Uterus (tissue), 4 donors: Measurements from ENCODE around the gene TRIM7. TPM values are rescaled to one million over a fixed set of nuclear protein-coding genes. Genes with fewer than 3 reads are reported as not detected.

Experiments used
- DNase-seq, 2 donors: peaks; one replicate each; pipeline ENCODE4 v3.0.0-alpha.2; 2019 to 2020
- H3K27ac ChIP-seq, 2 donors: fragments of 200-600 bp; sonication (generic); 1 replicate in 1 of 2; 2 replicates in 1 of 2; pipeline ENCODE4 v1.5.1; 2016 to 2018
- H3K27me3 ChIP-seq, 2 donors: fragments of 200-600 bp; sonication (generic); one replicate each; pipeline ENCODE4 v1.5.1; 2018 to 2019; ENCODE audit warnings: control low read depth in 1 of 2
- H3K36me3 ChIP-seq, 2 donors: fragments of 200-600 bp; sonication (generic); one replicate each; pipeline ENCODE4 v1.5.1; 2019; ENCODE audit warnings: control low read depth in 1 of 2
- H3K4me1 ChIP-seq, 2 donors: fragments of 200-600 bp; sonication (generic); one replicate each; pipeline ENCODE4 v1.5.1; 2018 to 2019; ENCODE audit warnings: control low read depth in 1 of 2
- H3K4me3 ChIP-seq, 2 donors: fragments of 200-600 bp; sonication (generic); 1 replicate in 1 of 2; 2 replicates in 1 of 2; pipeline ENCODE4 v1.5.1; 2018 to 2019; ENCODE audit warnings: mild to moderate bottlenecking in 1 of 2
- H3K9me3 ChIP-seq, 2 donors: fragments of 200-600 bp; sonication (generic); one replicate each; pipeline ENCODE4 v1.5.1; 2019; ENCODE audit warnings: control low read depth in 1 of 2
- POLR2A ChIP-seq, 2 donors: fragments of 450-650 bp; IDR thresholded peaks; one replicate each; pipeline ENCODE4 v1.6.1; 2016; ENCODE audit warnings: antibody characterized with exemption in 2 of 2, mild to moderate bottlenecking in 1 of 2, moderate library complexity in 1 of 2
- intact Hi-C: fragments of 100-400 bp; cut with DNase I; formaldehyde crosslinking; loops from one replicate; pipeline ENCODE4 v1.15.1; 2023; ENCODE audit warnings: low total_unique reads
- total RNA-seq, 4 donors: library from RNA; depleted of rRNA in 3 of 4; stranded (reverse); fragments of >200 nt in 3 of 4; gene quantifications; one replicate each; pipeline versions ENCODE4 v1.1.0 to v1.2.4, GENCODE V29; 2014 to 2023
- TF ChIP-seq, protein P1 (sequence below), 4 experiments: fragments of 200-600 bp in 2 of 4; fragments of 450-650 bp in 2 of 4; sonication (generic) in 2 of 4; IDR thresholded peaks; one replicate each; pipeline ENCODE4 v1.5.1; 2016 to 2019; ENCODE audit warnings: antibody characterized with exemption in 4 of 4, mild to moderate bottlenecking in 2 of 4, moderate library complexity in 1 of 4
- donor health status: DM: yes; HTN: yes; CAD: no.

Gene TRIM7
- total RNA-seq, 4 donors from 2014 or later = 1.2 to 7.7 (median 1.6) TPM

DNA sequence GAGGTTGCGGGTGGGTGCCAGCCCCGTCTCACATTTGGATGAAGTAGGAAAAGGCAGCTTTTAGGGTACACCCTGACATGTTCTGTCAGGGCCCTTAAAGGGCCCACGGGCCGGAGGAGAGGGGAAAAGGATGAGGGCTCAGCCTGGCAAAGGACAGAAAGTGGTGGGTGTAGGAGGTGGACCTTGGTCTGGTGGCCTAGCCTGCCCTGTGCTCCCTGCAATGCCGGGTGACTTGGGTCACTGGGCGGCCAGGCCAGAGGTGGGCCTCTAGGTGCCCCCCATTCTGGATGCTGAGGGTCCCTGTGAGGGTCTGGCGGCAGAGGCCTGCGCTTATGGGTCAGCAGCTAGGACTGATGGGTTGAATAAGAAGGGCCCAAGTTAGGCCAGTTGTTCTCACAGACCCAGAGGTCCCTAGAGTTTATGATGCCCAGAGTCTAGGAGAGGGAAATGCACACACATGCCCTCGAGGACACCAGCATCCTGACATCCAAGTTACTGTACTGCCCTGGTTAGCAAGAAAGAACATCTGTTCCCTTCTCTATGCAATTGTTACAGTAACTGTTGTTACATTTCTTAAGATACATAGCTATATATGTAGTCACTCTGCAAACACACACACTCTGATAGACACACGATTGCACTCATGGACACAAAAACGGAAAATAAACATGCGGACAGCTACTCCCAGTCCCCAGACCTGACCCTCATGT lies 12.5 kb downstream of the TRIM7 start:
- intact Hi-C loops = no loop called here
- peak overlapping the region; percentile 92 to 93 for H3K27ac ChIP-seq
- no peak for DNase-seq

DNA sequence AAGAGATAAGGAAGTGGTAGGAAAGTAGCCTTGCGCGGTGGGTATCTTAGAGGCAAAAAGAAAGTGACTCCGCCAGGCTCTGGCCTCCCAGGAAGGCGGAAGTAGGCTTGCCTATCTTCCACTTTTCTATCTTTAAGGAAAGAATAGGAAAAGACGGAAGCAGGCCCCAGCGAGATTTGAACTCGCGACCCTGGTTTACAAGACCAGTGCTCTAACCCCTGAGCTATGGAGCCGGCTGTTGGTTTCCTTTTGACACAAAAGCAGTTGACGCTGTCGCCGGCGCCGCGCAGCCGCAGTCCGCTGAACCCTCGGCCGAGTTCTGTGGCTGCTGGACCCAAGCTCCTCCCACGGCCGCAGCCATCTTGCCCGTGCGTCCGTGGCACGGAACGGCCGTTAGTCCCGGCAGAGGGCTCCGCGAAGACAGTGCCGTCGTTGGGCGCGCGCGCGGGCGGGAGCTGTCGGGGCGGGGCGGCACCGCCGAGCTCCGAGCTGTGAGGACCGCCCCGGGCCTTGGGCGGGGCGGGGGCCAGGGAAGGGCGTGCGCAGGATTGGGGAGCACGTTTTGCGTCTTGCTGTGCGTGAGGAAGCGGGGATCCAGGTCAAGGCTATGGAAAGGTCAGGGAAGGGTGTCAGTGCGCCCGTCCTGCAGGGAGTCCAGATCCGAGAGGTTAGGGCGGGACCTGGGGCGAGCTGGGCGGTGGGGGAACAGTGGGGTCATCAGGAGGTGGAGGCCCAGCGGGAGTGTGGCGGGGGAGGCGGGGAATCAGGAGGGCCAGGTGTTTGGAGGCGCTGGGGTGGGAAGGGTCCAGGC lies 13.3 kb downstream of the TRIM7 start:
- Histone ChIP-seq H3K36me3 (no peaks in the 10 kb centered on the region), H3K4me1 (no peaks in the 10 kb centered on the region), H3K4me3 (peak overlapping the region; percentile 69 to 72), H3K27me3 (no peaks in the 10 kb centered on the region), H3K9me3 (no peaks in the 10 kb centered on the region), H3K27ac (peak overlapping the region; percentile 92 to 93)
- TF ChIP-seq, protein P1, sequence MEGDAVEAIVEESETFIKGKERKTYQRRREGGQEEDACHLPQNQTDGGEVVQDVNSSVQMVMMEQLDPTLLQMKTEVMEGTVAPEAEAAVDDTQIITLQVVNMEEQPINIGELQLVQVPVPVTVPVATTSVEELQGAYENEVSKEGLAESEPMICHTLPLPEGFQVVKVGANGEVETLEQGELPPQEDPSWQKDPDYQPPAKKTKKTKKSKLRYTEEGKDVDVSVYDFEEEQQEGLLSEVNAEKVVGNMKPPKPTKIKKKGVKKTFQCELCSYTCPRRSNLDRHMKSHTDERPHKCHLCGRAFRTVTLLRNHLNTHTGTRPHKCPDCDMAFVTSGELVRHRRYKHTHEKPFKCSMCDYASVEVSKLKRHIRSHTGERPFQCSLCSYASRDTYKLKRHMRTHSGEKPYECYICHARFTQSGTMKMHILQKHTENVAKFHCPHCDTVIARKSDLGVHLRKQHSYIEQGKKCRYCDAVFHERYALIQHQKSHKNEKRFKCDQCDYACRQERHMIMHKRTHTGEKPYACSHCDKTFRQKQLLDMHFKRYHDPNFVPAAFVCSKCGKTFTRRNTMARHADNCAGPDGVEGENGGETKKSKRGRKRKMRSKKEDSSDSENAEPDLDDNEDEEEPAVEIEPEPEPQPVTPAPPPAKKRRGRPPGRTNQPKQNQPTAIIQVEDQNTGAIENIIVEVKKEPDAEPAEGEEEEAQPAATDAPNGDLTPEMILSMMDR (IDR thresholded peaks at IDR 0.05) = peak in 1 of 4 experiments; percentile 11
- TF ChIP-seq POLR2A (IDR thresholded peaks at IDR 0.05) = peak; percentile 41 to 75
- peak; percentile 96 to 98 for DNase-seq
- intact Hi-C loops = no loop called here

More for the DNA sequence above, 12.5 kb downstream of the TRIM7 start:
- H3K4me1 ChIP-seq = no peaks in the 10 kb centered on the region
- no peaks in the 10 kb centered on the region for H3K36me3 ChIP-seq
- no peaks in the 10 kb centered on the region for H3K27me3 ChIP-seq
- no peaks in the 10 kb centered on the region for H3K9me3 ChIP-seq
- TF ChIP-seq, protein P1 (IDR thresholded peaks at IDR 0.05) = no peak
- no peak for TF ChIP-seq POLR2A (IDR thresholded peaks at IDR 0.05)
- H3K4me3 ChIP-seq = peak overlapping the region; percentile 69 to 72

DNA sequence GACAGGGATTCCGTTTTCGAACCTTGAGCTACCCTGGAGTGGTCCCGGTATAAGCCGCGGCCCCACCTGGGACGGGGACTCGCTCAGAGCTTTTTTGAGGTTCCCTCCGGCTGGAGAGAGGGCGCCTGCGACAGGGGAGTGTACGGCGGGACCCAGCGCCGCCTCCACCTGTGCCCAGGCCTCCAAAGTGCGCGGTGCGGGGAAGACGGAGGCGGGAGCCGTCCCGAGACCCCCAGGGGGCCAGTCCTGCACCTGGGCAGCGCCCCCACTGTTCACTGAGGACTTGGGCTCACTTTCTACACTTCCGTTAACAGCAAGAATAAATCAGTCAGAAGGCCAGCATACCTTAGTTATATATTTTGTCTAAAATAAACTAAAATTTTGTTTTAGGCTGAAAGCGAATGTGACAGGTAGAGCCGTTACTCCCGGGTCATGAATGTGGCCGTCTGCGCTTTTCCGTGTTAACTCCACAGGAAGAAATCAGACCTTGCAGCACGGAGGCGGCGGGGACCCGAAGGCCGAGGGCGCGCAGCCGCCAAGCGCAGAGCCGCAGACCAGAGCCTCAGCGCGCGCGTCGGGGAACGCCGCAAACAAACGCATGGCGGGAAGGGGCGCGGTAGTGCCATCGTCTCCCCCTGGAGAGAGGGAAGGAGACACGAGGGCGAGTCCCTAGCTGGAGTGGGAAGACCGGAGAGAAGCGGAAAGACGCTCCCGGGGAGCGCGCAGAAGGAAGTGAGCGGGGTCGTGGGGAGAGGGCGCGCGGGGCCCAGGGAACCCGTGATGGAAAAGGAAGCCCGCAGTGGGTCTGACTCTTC lies 14.1 kb downstream of the TRIM7 start:
- peak overlapping the region; percentile 69 to 72 for H3K4me3 ChIP-seq
- no peaks in the 10 kb centered on the region for H3K27me3 ChIP-seq
- no peaks in the 10 kb centered on the region for H3K36me3 ChIP-seq
- H3K27ac ChIP-seq = peak overlapping the region; percentile 92 to 93
- no peaks in the 10 kb centered on the region for H3K4me1 ChIP-seq
- intact Hi-C loops = no loop called here
- peak; percentile 40 to 61 for DNase-seq
- TF ChIP-seq, protein P1 (IDR thresholded peaks at IDR 0.05) = peak in 1 of 4 experiments; percentile 25
- TF ChIP-seq POLR2A (IDR thresholded peaks at IDR 0.05) = no peak
- H3K9me3 ChIP-seq = no peaks in the 10 kb centered on the region

DNA sequence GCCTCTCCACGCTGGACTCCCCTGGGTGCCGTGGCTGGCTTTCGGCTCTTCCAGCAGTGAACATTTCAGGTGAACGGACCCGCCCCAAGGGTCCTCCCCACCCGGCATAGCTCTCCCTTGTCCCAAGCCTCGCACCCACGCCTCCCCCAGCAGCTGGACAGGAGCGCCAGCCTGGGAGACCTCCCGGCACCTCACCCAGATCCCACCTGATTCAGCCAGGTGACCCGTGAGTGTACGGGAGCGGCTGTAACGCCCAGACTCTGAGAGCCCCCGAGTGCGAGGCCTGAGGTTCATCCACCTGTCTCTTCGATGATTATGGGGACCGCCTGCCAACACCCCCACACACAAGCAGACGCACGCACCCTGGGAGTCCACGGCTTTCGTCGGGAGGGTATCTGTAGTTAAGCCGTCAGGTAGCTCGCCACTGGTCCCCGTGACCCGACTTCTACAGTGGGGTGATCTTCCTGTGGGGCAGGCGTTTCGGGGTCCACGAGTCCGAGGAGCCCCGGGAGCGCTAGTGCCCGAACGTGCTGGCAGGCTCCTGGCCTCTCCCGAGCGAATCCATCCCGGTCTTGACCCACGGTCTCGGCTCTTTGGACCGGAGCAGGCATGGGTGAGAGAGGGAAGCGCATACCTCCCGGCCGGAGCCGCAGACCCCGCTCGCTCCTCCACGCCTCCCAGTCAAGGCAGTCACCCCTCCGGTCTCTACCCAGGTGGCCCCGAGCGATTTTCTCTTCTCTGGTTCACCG lies 14.9 kb downstream of the TRIM7 start:
- intact Hi-C loops = no loop called here

More for the DNA sequence above, 14.9 kb downstream of the TRIM7 start:
- no peaks in the 10 kb centered on the region for H3K36me3 ChIP-seq
- H3K9me3 ChIP-seq = no peaks in the 10 kb centered on the region
- DNase-seq = no peak
- H3K4me3 ChIP-seq = peak overlapping the region; percentile 69 to 72
- TF ChIP-seq POLR2A (IDR thresholded peaks at IDR 0.05) = no peak
- H3K4me1 ChIP-seq = no peaks in the 10 kb centered on the region
- H3K27ac ChIP-seq = peak overlapping the region; percentile 92 to 93
- H3K27me3 ChIP-seq = no peaks in the 10 kb centered on the region
